Activated naive CD4-positive, alpha-beta T cell treated with anti-CD3 and anti-CD28 coated beads, Interleukin-2, amount 50 U/mL, for 16 hours (primary cell): ENCODE measurements around the gene ABHD3.
"Not testable (repeated sequence)": the region's sequence is repeated elsewhere in the genome, so short reads cannot be mapped to it uniquely, and the experiment has no call there.

Source experiments
- DNase-seq: peaks from one replicate; pipeline ENCODE4 v3.0.0-alpha.2; 2020

Gene ABHD3

DNA sequence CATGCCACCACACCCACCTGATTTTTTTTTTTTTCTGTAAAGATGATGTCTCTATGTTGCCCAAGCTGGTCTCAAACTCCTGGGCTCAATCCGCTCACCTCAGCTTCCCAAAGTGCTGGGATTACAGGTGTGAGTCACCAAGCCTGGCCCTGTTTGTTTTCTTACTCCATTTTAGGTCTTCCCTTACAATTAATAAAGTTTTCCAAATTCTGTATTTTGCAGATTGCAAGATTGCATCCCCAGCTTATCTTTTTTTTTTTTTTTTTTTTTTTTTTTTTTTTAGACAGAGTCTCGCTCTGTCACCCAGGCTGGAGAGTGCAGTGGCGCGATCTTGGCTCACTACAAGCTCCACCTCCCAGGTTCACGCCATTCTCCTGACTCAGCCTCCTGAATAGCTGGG is 64.2 kb downstream of the ABHD3 start:
- DNase-seq: not testable (repeated sequence)

GRCh38 chr18:21638822-21639221 is 65.8 kb downstream of the ABHD3 start:
- DNase-seq: no peak

DNA sequence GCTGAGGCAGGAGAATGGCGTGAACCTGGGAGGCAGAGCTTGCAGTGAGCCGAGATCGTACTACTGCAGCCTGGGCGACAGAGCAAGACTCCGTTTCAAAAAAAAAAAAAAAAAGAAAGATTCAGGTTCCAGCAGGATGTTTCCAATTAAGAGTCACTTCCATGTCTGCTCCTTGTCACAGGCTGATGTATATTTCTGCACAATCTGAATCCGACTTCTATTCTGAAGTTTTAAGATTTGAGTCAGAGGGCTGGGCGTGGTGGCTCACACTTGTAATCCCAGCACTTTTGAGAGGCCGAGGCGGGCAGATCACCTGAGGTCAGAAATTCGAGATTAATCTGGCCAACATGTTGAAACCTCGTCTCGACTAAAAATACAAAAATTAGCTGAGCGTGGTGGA is 67.8 kb downstream of the ABHD3 start:
- no peak for DNase-seq

DNA sequence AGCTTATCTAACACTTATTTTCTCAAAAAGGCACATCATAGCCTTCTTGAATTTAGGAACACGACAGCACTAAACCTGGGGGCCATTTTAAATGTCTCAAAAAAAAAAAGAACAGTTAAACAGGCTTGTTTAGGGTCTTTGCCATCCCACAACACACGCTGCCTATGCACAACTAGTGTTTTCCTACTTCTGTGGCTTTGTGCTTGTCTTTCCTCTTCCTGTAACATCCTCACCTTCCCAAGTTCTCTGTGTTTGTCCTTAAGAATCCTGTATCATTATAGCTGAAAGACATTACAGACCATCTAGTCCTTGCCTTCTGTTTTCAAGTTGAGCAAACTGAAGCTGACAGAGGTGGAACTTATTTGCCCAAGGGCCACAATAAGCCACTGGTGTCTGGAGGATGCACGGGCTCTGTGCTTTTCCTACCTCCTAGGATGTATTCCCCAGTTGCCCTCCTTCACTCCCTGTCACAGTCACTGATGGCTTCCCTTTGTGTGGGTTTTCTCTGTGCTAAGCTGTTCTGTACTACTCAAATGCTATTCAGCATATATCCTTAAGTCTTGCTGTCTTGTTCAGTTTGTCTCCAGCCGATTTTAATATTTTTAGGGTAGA is 69.9 kb downstream of the ABHD3 start:
- no peak for DNase-seq

DNA sequence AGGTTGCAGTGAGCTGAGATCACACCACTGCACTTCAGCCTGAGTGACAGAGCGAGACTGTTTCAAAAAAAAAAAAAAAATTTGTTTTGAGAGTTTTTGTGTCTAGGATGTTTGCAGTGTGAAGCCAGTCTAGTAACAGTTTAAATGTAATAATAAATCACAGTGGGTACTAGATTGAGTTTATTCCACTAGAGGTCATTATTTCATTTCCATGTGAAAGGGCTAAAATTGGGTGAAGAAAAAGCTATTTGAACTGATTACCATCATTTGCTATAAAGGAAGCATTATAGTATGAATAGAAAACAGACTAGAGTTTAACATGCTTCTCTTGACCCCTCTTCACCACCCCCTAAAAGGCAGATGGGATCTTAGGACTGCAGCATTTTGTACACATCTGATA is 72.2 kb downstream of the ABHD3 start:
- DNase-seq: no peak

DNA sequence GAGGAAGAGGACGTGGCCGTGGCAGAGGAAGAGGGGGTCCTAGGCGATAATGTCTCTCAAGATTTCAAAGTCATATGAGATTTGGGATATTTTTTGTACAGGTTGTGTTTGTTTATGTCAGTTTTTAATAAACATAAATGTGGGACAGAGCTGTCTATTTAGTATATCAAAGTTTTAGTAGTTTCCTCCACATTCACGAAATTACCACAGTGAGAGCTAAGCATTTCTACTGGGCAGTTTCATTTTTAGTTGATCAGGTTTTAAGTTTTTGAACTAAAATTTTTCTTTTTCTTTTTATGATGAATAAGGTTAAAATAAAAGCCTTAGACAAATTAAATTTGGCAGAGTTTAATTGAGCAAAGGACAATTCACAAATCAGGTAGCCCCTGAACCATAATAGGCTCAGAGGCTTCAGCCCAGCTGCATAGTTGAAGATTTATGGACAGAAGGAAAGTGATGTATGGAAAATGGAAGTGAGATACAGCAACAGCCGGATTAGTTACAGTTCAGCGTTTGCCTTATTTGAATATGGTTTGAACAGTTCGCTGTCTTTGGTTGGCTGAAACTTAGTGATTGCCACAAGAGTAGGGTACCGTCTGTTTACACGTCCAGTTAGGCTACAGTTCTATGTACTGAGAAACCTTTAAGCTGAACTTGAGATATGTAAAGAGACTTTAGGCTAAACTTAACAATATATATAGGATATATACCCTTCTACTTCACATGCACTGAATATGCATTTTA is 75.3 kb downstream of the ABHD3 start:
- DNase-seq: no peak

DNA sequence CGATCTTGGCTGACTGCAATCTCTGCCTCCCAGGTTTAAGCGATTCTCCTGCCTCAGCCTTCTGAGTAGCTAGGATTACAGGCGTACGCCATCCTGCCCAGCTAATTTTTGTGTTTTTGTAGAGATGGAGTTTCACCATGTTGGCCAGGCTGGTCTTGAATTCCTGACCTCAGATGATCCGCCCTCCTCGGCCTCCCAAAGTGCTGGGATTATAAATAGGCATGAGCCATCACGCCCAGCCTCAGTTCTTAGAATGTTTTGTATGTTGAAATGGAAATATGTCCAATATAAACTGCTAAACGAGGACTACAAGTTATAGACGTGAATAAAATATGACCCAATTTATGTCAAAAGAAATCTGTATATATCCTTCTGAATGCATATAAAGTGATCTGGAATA is 82.9 kb downstream of the ABHD3 start:
- DNase-seq: not testable (repeated sequence)

DNA sequence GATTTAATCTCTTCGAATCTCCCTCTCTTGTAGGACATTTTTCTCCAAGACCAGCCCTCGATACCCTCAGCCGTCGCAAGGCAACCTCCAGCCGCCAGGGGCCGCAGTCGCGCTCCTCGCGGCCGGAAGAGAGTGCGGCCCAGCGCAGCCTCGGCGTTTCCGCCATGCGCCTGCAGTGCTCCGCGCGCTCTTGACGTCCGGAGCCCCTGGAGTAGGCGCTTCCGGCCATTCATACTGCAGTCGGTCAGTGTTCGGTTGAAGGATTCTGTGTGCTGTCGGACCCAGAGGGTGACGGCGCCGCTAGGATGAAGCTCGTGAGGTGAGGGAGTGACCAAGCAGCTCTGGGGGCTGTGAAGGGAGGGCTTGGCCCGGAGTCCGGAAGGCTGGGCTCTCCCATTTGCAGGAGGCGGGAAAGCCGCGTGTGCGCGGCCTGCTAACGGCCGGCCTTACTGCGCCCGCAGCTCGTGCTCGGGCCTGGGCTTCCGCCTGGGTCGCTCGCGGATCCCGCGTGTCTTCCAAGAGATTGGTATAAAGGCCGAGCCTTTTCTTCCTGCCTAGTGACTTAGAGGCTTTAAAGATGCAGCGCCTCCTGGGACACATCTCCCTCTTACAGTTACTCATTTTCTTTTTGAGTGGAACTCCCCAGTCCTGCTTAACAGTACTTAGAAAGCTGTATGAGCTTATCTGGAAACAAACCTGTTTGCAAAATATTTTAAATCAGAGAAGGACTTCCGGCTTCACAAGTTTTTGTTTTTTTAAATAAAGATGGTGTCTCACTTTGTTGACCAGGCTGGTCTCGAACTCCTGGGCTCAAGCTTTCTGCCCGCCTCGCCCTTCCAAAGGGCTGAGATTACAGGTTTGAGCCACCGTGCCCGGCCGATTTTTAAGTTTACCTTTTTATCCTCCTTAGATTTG is 92.2 kb downstream of the ABHD3 start, which contains the start of gene SNRPD1:
SNRPD1 (plus strand) TSS at position 190 of the 915 bp plus-strand sequence; CDS start at position 306, 116 bp downstream.
- peak; percentile 91 for DNase-seq

- DNase-seq: not testable (repeated sequence)
Observed at GRCh38 chr18:21611401-21612124, 93.0 kb downstream of the ABHD3 start.

- no peak for DNase-seq
Observed at GRCh38 chr18:21605213-21605612, 99.4 kb downstream of the ABHD3 start.

- DNase-seq: no peak
Observed at GRCh38 chr18:21604671-21605070, 99.9 kb downstream of the ABHD3 start.

- DNase-seq: no peak
Observed at GRCh38 chr18:21602299-21602587, 102.3 kb downstream of the ABHD3 start.
